ENCODE results near the gene SC5D. TPM values are rescaled to one million over a fixed set of nuclear protein-coding genes. Genes with fewer than 3 reads are reported as not detected.

The SC5D gene
- total RNA-seq, 1 donor from 2014 or later = 23.0 TPM

GRCh38 chr11:121351083-121351630 lies 58.6 kb downstream of the SC5D start:
- intact Hi-C loops (cut with micrococcal nuclease) = no loop called here

GRCh38 chr11:121352251-121352891 lies 59.8 kb downstream of the SC5D start:
- intact Hi-C loops (cut with micrococcal nuclease) = no loop called here

DNA sequence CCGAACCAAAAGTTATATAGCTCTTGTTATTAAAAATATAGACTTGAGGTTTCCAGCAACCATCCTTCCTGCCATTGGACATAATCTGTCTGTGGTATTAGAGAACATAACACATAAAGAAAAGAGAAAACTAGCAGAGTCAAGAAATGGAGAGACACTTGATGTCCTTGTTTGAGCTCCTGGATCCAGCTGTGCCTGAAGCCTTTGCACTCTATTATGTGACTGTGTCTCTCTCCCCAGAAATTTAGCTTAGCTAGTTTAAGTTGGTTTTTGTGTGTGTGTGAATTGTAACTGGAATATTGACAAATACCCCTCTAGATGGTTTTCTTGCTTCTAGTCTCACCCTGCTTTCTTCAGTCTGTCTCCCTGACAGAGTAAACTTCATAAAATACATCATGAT lies 61.6 kb downstream of the SC5D start:
- intact Hi-C loops (cut with micrococcal nuclease) = no loop called here

DNA sequence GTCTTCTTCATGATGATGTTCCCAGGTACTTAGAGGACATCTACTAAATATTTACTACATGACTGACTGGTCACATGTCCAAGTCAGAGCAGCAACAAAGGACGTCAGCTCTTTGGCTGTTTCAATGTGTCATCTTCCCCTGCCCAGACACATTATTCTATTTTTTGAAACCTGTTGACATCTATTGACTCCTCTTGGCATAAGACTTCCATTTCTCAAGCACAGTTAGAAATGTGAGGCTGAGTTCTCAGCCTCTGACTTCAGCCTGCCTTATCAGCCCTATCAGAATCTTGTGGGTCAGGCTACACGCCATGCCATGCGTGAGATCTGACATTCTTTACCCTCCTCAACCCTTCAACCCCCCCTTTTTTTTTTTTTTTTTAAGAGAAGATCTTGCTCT lies 63.8 kb downstream of the SC5D start:
- intact Hi-C loops (cut with micrococcal nuclease) = no loop called here

Other genes with a start within 250 kb of the SC5D start
- 0.29 and 0.32 TPM in 2 replicates for gene TECTA, start 191.5 kb upstream of the SC5D start, total RNA-seq
- gene SORL1, start 159.5 kb downstream of the SC5D start, total RNA-seq = 117 and 125 TPM in 2 replicates

All from T-helper 1 cell treated with Interleukin-12 subunit alpha and Interleukin-12 subunit beta and Interleukin-4 antibody, amounts not matched to agents 30 ng/mL and 1 ng/mL, for 36 hours (primary cell).